ENCODE data around the gene SGTA.
"Not testable (repeated sequence)": the region's sequence is repeated elsewhere in the genome, so short reads cannot be mapped to it uniquely, and the experiment has no call there.

The SGTA gene

GRCh38 chr19:2792666-2793065, 9.6 kb upstream of the SGTA start:
- DNase-seq, result not testable (repeated sequence)

- no peak for DNase-seq
These were observed 8.8 kb upstream of the SGTA start for GRCh38 chr19:2791876-2792275.

DNA sequence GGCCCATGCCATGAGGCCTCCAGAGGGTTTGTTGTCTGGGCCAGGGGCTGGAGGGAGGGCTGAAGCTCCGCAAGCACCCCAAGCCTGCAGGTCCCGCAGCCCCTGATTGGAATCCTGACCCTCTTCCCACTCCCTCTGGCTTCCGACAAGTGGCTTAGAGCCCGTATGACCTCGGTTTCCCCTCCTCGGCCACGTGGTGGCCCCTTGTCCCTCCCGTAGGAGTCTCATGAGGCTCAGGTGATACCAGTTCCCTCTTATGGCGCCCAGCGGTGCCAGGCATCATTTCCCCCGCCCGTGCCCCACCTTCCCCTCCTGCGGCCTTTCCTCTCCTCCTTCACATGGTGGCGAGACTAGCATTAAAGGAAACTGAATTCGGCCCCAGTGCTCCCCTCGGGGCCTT, 8.4 kb upstream of the SGTA start:
- DNase-seq, result no peak

DNA sequence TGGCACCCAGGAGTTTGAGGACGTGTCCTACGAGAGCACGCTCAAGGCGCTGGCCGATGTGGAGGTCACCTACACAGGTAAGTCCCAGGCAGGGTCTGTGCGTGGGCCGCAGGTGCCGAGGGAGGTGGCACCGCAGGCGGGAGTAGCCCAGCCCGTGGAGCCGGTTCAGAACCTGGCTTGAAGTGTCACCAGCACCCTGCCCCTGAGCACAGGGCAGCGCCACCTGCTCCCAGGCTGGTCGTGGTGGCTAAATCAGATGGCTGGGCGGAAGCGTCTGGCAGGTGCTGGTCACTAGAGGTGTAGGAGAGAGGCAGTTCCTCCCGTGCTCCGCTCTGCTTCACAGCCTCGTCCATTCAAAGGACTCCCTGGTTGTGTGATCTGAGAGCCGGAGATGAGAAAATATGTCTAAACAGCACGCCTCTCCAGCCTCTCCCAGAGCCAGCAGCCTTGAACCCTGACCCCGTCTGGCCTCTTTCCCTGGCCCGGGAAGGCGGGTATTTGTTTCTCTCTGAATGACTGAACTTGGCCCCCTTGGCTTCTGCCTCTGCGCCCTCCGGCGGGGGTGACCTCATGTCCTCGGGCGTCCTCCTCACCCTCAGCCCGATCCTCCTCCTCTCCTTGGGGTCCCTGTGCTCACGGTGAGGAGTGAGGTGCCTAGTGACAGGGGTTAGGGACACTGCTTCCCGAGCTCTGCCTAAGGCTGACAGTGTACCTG, 7.6 kb upstream of the SGTA start:
- DNase-seq, result no peak

GRCh38 chr19:2790194-2790556, 7.1 kb upstream of the SGTA start:
- DNase-seq, result no peak

GRCh38 chr19:2788237-2788636, 5.2 kb upstream of the SGTA start:
- no peak for DNase-seq

DNA sequence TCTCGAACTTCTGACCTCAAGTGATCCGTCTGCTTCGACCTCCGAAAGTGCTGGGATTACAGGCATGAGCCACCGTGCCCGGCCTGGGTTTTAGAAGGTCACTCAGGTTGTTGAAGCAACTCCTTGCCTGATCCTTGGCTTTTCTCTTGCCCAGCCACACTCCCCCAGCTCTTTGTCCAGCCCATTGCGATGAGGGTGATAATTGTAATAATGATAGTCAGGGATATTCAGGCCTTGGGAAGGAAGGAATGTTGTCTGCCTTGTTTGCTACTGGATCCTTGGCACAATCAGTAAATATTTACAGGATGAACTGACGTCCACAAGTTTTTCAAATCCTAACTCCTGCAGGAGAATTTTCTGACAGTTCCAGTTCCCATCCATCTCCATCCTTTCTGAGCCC, 4.0 kb upstream of the SGTA start:
- no peak for DNase-seq

- peak; percentile 99 to 100 for DNase-seq
These were observed 2.3 kb upstream of the SGTA start, which contains the start of gene THOP1 for GRCh38 chr19:2785244-2785997. Gene THOP1, plus strand, starts transcription at chr19:2785503. Its CDS starts 160 bp downstream, at chr19:2785663.

- no peak for DNase-seq
These were observed 690 bp upstream of the SGTA start for GRCh38 chr19:2783781-2784145.

- peak; percentile 12 to 18 for DNase-seq
These were observed 641 bp downstream of the SGTA start for GRCh38 chr19:2782329-2782935.

- DNase-seq, result no peak
These were observed 2.8 kb downstream of the SGTA start for GRCh38 chr19:2780284-2780683.

DNA sequence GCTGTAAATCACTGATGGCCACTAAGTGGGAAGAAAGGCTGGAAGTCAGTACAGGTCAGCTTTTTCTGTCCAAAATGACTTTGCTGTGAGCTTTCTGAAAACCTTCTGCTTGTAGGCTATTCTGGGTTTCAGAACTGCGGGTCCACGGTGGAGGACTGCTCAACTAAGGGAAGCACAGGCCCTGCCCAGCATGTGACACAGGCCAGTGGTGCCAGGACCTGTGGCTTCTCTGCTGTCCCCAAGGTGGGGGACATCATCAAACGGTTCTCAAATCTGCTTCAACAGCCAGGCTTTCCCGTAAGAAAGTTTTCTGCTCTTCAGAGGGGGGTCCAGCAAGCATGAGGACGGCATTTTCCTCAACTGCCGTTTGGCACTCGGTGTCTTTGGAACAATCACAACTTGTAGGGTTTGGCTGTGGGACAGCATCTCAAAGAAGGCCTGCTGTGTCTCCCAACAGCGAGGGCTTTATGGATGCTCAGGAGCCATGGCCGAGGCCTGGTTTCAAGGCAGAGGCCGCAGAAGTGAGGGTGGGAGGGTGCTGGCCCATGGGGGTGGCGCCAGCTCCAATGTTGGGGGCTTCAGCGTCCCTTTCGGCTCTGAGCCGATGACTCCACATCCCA, 3.8 kb downstream of the SGTA start:
- DNase-seq, result no peak

DNA sequence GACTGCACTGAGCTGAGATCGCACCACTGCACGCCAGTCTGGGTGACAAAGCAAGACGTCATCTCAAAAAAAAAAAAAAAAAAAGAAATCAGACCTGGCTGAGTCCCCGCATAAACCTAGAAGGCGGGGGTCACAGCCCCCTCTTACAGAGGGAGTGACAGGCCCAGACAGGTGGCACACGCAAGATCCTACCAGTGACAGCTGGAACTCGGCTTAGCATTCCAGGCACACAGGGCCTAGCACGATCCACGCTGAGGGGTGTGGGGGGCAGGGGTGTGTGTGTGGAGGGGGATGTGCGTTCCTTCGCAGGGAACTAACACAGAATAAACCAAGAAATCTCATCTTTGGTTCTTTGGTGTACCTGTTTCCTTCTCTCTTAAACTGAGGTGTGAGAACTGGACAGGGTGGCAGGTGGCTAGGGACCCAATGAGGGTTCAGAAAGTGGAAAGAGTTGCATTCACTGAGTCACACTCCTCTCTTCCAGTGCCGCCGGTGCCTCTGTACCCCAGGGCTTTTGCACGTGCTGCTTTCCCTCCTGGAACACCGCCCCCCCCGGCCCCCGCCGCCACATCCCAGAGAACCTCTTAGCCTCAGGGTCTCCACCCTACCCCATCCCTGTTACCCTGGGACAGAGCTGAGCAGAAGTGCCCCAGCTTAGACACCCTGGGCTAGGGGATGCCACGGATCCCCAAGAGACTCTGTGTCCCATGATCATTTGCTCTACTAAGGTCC, 5.0 kb downstream of the SGTA start:
- DNase-seq, result no peak

DNA sequence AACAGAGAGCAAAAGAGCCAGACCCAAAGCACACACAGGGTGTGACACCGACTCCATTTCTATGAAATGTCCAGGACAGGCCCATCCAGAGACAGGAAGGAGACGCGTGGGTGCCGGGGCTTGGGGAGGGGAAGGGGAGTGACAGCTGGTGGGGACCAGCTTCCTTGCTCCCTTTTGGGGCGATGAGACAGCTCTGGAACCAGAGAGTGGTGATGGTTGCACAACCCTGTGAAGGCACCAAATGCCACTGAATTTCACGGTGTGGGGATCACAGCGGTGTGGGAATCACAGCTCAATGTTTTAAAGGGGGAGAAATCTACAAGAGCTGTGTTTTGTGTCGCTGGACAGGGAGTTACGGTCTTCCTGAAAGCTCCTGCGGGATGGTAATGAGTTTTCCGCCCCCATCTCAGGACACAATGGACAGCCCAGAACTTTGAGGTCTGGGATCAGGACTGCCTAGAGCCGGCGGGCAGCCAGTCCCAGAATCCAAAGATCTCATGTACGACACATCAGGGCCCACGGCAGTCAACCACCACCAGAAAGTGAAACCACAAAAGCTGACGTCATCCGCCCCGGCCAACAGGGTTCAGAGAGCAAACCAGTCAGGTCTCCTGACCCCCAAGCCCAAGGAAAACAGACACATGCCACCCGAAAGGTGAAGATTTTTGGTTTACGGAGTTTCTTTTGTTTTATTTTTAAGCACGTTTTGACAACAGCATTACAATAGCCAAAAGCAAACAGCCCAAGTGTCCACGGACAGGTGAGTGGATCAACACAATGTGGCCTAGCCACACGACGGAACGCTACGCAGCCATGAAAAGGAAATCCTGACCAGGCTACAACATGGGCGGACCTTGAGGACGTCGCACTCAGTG, 7.3 kb downstream of the SGTA start:
- peak; percentile 86 to 92 for DNase-seq

DNA sequence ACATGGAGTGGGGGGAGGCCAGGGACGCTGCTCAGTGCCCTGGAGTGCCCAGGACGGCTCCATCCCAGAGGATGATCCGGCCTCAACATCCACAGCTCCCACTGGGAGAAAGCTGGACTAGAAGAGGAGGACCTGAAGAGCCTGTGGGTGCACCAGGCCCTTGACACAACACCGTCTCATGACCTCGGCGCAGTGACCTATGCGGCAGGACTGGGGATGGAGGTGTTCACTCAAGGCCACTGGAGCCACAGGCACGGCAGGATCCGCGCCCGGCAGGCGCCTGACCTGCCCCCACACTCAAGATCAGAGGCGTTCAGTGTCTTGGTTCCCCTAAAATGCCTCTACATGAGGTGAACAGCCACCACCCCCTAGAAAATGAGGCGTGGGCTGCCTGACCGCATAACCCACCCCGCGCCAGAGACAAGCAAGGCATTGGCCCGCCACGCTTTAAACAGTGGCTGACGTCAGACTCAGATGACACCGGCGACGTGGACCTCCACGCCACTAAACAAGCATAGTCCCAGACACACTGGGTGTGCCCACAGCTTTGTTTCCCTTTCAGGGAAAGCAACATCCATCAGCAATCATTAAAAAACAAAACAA, 8.0 kb downstream of the SGTA start:
- DNase-seq, result peak; percentile 89 to 96

- DNase-seq, result no peak
These were observed 8.9 kb downstream of the SGTA start for GRCh38 chr19:2774083-2774679.

GRCh38 chr19:2771786-2772674, 11.0 kb downstream of the SGTA start:
- no peak for DNase-seq

DNA sequence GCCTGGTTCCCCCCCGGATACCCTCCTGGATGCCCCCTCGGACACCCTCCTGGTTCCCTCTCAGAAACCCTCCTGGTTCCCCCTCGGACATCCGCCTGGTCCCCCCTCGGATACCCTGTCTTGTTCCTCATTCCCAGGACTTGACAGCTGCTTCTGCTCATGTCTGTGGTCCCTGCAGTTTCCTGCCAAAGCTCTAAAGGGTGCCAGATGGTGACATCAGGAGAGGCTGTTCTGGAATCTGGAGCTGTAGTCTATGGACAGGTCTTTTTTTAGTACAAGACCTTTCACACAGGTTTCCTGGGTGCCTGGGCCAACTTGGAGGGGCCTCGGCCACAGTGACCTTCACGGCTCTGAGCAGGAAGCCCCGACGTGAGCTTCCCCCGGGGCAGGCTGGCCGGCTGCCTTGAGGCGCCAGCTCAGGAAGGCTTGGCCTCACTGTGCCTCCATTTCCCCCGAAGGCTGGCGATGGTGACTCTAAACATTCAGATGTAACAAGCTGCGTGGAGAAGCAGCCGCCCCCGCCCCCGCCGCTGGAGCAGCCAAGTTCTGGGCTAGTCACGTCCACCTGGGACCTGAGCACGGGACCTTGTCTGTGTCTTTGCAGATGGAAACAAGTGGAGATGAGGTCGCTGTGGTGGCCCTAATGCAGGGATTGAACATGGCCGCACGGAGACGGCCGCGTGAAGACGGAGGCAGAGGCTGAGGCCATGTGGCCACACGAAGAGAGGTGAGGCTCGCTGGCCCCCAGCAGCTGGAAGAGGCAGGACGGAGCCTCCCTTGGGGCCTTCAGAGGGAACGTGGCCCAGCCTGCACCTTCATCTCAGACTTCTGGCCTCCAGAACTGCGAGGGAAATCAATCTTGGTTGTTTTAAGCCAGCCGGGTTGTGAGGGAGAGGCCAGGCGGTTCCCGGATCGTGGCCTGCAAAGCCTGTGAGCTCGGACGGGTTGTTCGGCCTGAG, 12.7 kb downstream of the SGTA start:
- DNase-seq, result peak; percentile 36 to 62

DNA sequence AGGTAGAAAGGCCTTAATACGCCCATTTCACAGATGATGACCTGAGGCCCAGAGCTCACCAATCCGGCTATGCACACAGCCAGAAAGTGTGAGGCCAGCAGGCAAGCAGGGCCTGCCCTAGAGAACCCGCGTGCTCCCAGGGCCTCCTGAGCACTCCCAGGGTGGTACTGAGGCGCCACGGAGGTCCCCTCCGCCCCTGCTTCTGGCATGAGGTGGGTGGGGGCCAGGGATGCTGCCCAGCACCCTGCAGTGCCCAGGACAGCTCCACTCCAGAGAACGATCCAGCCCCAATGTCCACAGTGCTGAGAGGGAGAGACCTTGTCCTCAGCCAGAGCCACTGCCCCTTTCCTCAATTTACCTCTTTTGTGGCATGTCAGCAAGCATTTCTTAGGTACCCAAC, 13.9 kb downstream of the SGTA start:
- no peak for DNase-seq

All from inflammatory macrophage (primary cell).